ENCODE measurements around the gene ERCC5. TPM values are rescaled to one million over a fixed set of nuclear protein-coding genes. Genes with fewer than 3 reads are reported as not detected.

The ERCC5 gene
- total and polyA plus RNA-seq, 2 of the 8 experiments (the other 6 are each of a cell fraction or from before 2014, with no cell fraction given): 3.8 to 24.4 TPM

- no peak for TF ChIP-seq CHD7 (IDR thresholded peaks at IDR 0.05; ENCODE audit: insufficient replicate concordance, low read length)
- no peak for TF ChIP-seq FOSL1 (IDR thresholded peaks at IDR 0.05; ENCODE audit: insufficient read depth, low read depth, low read length)
- TF ChIP-seq USF2 (IDR thresholded peaks at IDR 0.05; ENCODE audit: low read length): peak; percentile 48; the same call in 1 of the 2 replicates
- TF ChIP-seq CTCF (IDR thresholded peaks at IDR 0.05; ENCODE audit: control extremely low read depth in 1 of 3, insufficient read depth in 1 of 3, low read depth in 1 of 3, low read length in 3 of 3): no peak
Observed at GRCh38 chr13:102798581-102799425, 47.0 kb upstream of the ERCC5 start, which contains the start of the genes BIVM and POGLUT2 (continued).
